Measurements from ENCODE around the gene PIKFYVE. TPM values are rescaled to one million over a fixed set of nuclear protein-coding genes. Genes with fewer than 3 reads are reported as not detected.

The PIKFYVE gene
- total and polyA plus RNA-seq, 10 of the 15 experiments (the other 5 are each of a cell fraction or from before 2014, with no cell fraction given): 5.2 to 41.7 (median 19.6) TPM

DNA sequence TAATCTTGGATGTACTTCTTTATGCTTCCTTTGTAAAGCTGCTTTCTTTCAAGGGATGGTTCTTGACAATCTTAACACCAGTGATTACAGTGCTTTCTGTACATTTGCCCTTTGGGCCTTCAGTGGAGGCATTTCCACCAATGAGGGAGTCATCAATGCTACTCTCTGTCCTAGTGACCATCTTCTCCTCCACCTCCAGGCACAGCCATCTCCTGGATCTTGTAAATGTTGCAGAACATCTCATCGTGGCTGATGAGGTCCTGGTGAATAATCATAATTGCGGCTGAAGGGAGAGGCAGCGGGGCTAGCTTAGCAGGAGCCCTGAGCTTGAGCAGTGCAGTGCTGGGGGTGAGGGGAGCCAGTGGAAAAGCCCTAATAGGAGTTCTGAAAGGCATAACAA lies 43.7 kb upstream of the PIKFYVE start:
- no peak for DNase-seq (ENCODE audit: low read depth, low spot score)
- H3K27me3 ChIP-seq (replicated peaks in 1 of 2; ENCODE audit: control insufficient read depth in 2 of 2, insufficient read depth in 2 of 2, low read length in 1 of 2): no peaks in the 10 kb centered on the region
- POLR2A ChIA-PET: no interaction called here
- RAD21 ChIA-PET (ENCODE audit: unreplicated experiment): no interaction called here
- H3K4me3 ChIP-seq: no peak overlapping the region
- H4K20me1 ChIP-seq (ENCODE audit: control insufficient read depth, insufficient read depth): no peaks in the 10 kb centered on the region
- ATAC-seq: no peak
- intact Hi-C loops (cut with micrococcal nuclease; ENCODE audit: unreplicated experiment) (no loop called here), in situ Hi-C loops (cut with MboI) (no loop called here)
- no TSS peak for BruUV-seq (replicated peaks)
- H3K9ac ChIP-seq (ENCODE audit: control insufficient read depth, insufficient read depth, low read length): no peak overlapping the region
- no peaks in the 10 kb centered on the region for H3K4me1 ChIP-seq (ENCODE audit: control insufficient read depth, insufficient read depth, low read length)
- CTCF ChIA-PET: no interaction called here
- no peaks in the 10 kb centered on the region for H3K36me3 ChIP-seq (ENCODE audit: control insufficient read depth in 2 of 2, insufficient read depth in 2 of 2, low read length in 1 of 2)
- 45% methylated on average over 3 of the region's 3 CpGs for WGBS (ENCODE audit: insufficient coverage, insufficient replicate concordance, low lambda C conversion rate, missing lambda C conversion rate)
- no peaks in the 10 kb centered on the region for H3K9me3 ChIP-seq (replicated peaks; ENCODE audit: control insufficient read depth, insufficient read depth, low read length)
- no peak overlapping the region for H2AFZ ChIP-seq (ENCODE audit: control insufficient read depth, low read depth, low read length)
- FAIRE-seq: no peak
- no peak overlapping the region for H3K27ac ChIP-seq (ENCODE audit: control insufficient read depth, insufficient read depth)
- H3K4me2 ChIP-seq (ENCODE audit: control insufficient read depth, insufficient read depth): no peak overlapping the region
- SMC1A ChIA-PET (ENCODE audit: uncharacterized antibody, unreplicated experiment): no interaction called here
- no peaks in the 10 kb centered on the region for H3K79me2 ChIP-seq (ENCODE audit: control insufficient read depth, insufficient read depth, low read length)
- TF ChIP-seq RELA (IDR thresholded peaks at IDR 0.05; ENCODE audit: borderline replicate concordance, partially characterized antibody) (no peak), BHLHE40 (IDR thresholded peaks at IDR 0.05; ENCODE audit: borderline replicate concordance in 1 of 2, low read depth in 2 of 2, low read length in 1 of 2) (no peak)
- TF ChIP-seq, protein P1, sequence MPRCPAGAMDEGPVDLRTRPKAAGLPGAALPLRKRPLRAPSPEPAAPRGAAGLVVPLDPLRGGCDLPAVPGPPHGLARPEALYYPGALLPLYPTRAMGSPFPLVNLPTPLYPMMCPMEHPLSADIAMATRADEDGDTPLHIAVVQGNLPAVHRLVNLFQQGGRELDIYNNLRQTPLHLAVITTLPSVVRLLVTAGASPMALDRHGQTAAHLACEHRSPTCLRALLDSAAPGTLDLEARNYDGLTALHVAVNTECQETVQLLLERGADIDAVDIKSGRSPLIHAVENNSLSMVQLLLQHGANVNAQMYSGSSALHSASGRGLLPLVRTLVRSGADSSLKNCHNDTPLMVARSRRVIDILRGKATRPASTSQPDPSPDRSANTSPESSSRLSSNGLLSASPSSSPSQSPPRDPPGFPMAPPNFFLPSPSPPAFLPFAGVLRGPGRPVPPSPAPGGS (IDR thresholded peaks at IDR 0.05; ENCODE audit: borderline replicate concordance, insufficient read depth, low read depth, low read length, poor library complexity, severe bottlenecking): no peak
- TF ChIP-seq, protein P2, sequence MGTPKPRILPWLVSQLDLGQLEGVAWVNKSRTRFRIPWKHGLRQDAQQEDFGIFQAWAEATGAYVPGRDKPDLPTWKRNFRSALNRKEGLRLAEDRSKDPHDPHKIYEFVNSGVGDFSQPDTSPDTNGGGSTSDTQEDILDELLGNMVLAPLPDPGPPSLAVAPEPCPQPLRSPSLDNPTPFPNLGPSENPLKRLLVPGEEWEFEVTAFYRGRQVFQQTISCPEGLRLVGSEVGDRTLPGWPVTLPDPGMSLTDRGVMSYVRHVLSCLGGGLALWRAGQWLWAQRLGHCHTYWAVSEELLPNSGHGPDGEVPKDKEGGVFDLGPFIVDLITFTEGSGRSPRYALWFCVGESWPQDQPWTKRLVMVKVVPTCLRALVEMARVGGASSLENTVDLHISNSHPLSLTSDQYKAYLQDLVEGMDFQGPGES (IDR thresholded peaks at IDR 0.05): no peak
- TF ChIP-seq, protein P3, sequence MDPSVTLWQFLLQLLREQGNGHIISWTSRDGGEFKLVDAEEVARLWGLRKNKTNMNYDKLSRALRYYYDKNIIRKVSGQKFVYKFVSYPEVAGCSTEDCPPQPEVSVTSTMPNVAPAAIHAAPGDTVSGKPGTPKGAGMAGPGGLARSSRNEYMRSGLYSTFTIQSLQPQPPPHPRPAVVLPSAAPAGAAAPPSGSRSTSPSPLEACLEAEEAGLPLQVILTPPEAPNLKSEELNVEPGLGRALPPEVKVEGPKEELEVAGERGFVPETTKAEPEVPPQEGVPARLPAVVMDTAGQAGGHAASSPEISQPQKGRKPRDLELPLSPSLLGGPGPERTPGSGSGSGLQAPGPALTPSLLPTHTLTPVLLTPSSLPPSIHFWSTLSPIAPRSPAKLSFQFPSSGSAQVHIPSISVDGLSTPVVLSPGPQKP (IDR thresholded peaks at IDR 0.05; ENCODE audit: low read depth, low read length): no peak

All from GM12878 (cell line).